D721Med (cell line): ENCODE measurements around the gene MSI2.

Experiments
- DNase-seq: peaks from one replicate; pipeline ENCODE4 v3.0.0; 2011; ENCODE audit warnings: low spot score; ENCODE audit not compliant: insufficient read length
- FAIRE-seq: peaks from 2 replicates; lab custom pipeline; 2011; peaks lifted over from hg19 to GRCh38; lab: Jason Lieb, UNC
- TF ChIP-seq, protein P1 (sequence below): IDR thresholded peaks from 2 replicates; pipeline ENCODE4 v1.5.1; 2012; ENCODE audit warnings: mild to moderate bottlenecking, control low read depth; ENCODE audit not compliant: insufficient read depth; ENCODE audit errors: missing control alignments

The MSI2 gene

DNA sequence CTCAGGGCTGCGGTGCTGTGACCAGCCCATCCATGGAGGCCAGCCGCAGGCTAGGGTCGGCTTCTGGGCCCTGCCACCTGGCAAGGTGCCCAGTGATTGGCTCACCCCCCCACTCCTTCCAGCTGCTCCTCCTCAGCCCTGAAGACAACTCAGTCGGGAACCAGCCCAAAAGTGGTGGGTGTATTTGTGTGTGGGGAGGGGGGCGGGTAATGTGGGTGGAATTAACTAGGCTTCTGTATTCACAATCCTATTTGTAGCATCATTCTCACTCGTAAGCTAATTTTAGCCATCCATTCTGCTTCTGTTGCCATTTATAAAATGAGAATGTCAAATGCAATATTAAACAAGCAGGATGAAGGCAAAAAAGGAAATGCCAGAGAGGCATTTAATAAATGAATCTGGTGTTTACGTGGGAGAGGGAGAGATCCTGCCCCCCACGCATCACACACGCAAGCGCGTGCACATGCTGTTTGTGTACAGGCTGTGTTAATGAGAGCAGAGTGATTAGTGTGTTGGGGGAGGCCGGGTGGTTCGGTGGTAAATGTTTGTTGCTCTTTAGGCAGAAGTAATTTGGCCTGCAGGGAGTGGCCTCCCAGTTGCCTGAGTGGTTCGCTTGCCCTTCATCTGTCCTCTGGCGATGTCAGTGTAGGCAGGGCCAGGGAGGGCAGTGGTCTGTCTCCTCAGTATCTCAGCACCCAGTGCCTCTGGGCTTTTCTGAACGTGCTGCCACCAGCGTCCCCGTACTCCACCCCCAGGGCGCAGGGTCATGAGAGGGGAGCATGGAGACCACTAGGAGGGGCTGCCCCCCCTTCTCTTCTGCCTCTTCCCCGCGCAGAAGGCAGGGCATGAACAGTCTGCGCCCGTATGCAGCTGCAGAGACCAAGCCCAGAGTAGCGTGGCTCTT lies 348.7 kb downstream of the MSI2 start:
- FAIRE-seq = no peak
- TF ChIP-seq, protein P1, sequence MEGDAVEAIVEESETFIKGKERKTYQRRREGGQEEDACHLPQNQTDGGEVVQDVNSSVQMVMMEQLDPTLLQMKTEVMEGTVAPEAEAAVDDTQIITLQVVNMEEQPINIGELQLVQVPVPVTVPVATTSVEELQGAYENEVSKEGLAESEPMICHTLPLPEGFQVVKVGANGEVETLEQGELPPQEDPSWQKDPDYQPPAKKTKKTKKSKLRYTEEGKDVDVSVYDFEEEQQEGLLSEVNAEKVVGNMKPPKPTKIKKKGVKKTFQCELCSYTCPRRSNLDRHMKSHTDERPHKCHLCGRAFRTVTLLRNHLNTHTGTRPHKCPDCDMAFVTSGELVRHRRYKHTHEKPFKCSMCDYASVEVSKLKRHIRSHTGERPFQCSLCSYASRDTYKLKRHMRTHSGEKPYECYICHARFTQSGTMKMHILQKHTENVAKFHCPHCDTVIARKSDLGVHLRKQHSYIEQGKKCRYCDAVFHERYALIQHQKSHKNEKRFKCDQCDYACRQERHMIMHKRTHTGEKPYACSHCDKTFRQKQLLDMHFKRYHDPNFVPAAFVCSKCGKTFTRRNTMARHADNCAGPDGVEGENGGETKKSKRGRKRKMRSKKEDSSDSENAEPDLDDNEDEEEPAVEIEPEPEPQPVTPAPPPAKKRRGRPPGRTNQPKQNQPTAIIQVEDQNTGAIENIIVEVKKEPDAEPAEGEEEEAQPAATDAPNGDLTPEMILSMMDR = no peak
- no peak for DNase-seq

DNA sequence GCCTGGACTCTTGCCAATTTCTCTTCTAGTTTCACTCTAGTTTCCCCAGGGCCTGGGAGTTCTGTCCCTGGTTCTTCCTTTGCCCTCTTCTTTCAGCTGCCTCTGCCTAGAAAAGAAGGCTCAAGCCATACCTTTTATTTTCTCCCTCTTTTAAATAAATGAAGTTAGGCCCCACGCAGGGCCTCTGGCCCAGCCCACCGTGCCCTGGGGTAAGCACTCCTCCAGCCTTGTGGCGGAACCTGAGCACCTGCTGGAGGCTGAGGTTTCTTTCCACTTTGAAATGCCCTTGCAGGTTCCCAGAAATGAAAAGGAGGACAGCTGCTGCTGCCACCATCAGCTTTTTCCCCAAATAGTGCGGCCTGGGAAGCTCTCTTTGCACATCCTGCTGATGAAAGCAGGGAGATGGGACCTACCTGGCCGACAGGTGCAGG lies 349.4 kb downstream of the MSI2 start:
- DNase-seq = no peak
- TF ChIP-seq, protein P1 = no peak

DNA sequence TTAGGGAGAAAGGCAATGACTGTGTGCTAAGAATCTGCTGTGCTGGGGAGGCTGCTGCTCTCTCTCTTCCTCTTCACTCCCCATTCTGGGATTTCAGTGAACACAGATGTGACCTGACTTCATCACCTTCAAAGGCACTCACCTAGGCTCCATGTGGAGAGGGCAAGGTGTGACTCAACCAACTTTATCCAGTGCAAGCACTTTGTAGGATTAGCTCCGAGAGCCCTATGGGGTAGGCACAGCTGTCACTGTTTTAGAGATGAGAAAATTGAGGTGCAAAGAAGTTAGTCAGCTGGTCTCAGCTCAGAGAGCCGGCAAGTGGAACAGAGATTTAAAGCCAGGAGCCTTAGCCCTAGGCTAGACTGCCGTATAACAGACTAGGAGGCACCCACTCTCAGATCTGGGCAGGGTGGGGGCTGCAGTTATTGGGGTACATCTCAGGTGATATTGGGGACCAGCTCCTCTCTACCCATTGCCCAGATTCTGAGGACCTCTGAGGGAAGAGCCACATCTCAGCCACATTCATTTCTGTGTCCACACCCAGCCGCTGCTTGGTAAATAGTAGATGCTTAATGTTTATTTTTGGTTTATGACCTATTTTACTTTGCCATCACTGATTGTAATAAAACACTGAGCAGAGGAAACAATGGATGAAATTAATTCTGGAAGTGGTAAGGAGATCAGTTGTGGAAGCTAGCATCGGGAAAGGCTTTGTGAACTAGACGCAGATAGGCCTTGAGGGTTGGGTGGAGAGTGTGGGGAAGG lies 350.0 kb downstream of the MSI2 start:
- DNase-seq (no peak), FAIRE-seq (no peak)
- TF ChIP-seq, protein P1 = no peak

More for the DNA sequence above, 349.4 kb downstream of the MSI2 start:
- FAIRE-seq = no peak

DNA sequence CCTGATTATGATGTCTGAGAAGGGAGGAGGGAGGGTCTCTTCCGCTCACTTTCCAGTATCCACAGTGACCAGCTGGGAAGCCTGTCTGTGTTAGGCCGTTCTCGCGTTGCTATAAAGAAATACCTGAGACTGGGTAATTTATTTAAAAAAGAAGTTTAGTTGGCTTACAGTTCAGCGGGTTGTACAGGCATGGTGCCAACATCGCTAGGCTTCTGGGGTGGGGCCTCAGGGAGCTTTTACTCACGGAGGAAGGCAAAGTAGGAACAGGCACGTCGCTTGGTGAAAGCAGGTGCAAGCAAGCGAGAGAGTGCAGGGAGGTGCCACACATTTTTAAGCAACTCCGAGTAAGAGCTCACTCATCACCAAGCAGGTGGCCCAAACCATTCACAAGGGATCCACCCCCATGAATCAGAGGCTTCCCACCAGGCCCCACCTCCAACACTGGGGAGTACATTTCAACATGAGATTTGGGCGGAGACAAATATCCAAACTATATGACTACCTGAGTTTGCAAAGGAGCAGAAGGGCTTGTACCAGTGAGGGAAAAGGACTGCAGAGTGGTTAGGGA lies 351.3 kb downstream of the MSI2 start:
- FAIRE-seq = no peak
- TF ChIP-seq, protein P1 = no peak

DNA sequence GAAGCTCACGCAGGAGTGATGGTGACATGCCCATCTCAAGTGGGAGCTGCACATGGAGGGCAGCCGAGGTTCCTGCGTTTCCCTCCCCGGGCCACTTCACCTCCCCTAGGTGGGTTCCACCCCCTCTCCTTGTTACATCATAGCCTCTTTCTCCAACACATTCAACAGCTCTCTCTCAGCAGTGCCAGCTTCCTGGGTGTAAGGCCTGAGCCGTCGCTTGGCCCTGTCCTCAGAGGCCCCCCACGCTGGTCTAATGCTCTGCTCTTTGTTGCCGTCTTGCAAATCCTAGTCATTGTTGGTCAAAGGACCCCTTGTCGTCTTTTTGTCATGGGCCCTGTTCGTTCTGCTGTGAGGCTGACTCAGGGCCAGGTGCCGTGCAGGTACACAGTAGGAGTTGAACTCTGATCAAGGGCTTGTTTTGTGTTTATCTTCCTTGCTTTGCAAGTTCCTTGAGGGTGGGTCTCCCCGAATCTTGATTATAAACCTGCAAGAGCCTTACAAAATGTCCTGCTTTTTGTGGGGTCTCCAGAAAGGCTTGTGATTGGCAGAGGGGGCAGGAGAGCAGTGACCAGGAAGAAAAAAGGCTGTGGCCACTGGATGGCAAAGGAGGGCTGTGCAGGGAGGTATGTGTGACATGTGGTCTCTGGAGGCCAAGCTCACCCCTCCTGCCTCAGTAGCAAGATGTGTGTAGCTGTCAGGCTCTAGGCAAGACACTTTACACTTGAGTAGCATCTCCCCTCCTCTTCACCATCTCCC lies 352.2 kb downstream of the MSI2 start:
- FAIRE-seq (no peak), DNase-seq (no peak)
- TF ChIP-seq, protein P1 = no peak

More for the DNA sequence above, 351.3 kb downstream of the MSI2 start:
- DNase-seq = no peak

DNA sequence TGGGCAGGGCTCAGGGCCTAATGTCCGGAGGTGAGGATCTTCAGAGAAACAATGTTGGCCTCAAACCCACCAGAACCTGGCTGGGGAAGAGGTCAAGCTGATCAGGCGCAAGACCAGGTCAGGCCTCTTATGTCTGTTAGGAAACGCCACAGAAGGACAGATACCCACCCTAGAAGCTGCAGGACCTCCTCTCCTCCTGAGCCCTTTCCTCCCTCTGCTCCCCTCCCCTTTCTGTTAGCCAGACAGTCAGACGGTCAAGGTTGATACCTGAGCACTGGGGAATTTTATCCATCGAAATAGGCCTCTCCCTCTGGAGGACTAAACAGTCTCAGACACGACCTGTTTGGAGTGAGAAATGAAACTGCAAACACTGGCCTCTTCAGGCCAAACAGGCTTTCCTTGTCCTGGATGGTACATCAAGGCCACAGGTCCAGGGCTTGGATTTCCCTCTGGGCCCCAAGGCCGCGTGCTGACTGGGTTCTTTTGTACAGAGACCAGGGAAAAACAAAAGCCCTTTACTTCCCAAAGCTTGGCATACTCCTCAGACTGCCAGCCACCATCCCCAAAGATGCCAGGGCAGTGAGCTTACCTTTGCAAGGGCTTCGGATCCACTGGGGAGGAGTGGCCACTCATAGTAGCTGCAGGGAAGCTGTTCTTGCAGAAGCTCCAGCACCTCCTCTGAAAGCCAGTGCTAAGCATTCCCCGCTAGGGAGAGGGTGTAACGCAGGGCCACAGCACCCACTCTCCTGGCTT lies 353.0 kb downstream of the MSI2 start:
- TF ChIP-seq, protein P1 = no peak
- no peak for FAIRE-seq
- no peak for DNase-seq
